HepG2 (cell line): Measurements from ENCODE around the gene OPRL1. TPM values are rescaled to one million over a fixed set of nuclear protein-coding genes. Genes with fewer than 3 reads are reported as not detected.
A peak's percentile ranks its signal among the peaks of the same experiment; 100 is the strongest.

Experiments
- ATF5 ChIP-seq: sonication (generic); formaldehyde crosslinking; IDR thresholded peaks from 2 replicates; pipeline ENCODE4 v1.4.0; 2020; ENCODE audit warnings: mild to moderate bottlenecking, low read depth, missing genetic modification reagents
- BRD4 ChIP-seq: sonication (generic); formaldehyde crosslinking; IDR thresholded peaks from 2 replicates; pipeline ENCODE4 v1.4.0; 2020; ENCODE audit warnings: missing genetic modification reagents
- CHD4 ChIP-seq: fragments of 200-600 bp; sonication (generic); IDR thresholded peaks from 2 replicates; pipeline ENCODE4 v1.7.0; 2017; ENCODE audit warnings: mild to moderate bottlenecking, low read length, borderline replicate concordance
- CSRNP1 ChIP-seq: sonication (generic); formaldehyde crosslinking; IDR thresholded peaks from 2 replicates; pipeline ENCODE4 v1.8.1; 2023; ENCODE audit warnings: mild to moderate bottlenecking, missing genetic modification reagents
- GABPA ChIP-seq, 2 experiments: IDR thresholded peaks; 2 replicates each; pipeline ENCODE4 v1.6.1; 2011 to 2016; ENCODE audit warnings: low read depth in 2 of 2, low read length in 1 of 2, missing biosample characterization in 1 of 2, missing genetic modification characterization in 1 of 2
- GFI1 ChIP-seq: sonication (generic); formaldehyde crosslinking; IDR thresholded peaks from 2 replicates; pipeline ENCODE4 v1.5.0; 2020; ENCODE audit warnings: missing genetic modification reagents, mild to moderate bottlenecking, borderline replicate concordance
- HOXA3 ChIP-seq: sonication (generic); formaldehyde crosslinking; IDR thresholded peaks from 2 replicates; pipeline ENCODE4 v1.5.0; 2020; ENCODE audit warnings: missing genetic modification reagents
- HOXA5 ChIP-seq: sonication (generic); formaldehyde crosslinking; IDR thresholded peaks from 2 replicates; pipeline ENCODE4 v1.4.0; 2020; ENCODE audit warnings: missing genetic modification reagents
- MLX ChIP-seq: IDR thresholded peaks from 2 replicates; pipeline ENCODE4 v1.6.1; 2016
- SSRP1 ChIP-seq: IDR thresholded peaks from 2 replicates; pipeline ENCODE4 v1.6.1; 2016; ENCODE audit warnings: control low read depth
- XBP1 ChIP-seq: sonication (generic); formaldehyde crosslinking; IDR thresholded peaks from 2 replicates; pipeline ENCODE4 v1.5.0; 2020; ENCODE audit warnings: missing genetic modification reagents
- ZBTB1 ChIP-seq: sonication (generic); formaldehyde crosslinking; IDR thresholded peaks from 2 replicates; pipeline ENCODE4 v1.4.0; 2020; ENCODE audit warnings: missing genetic modification reagents, borderline replicate concordance
- ZBTB4 ChIP-seq: sonication (generic); formaldehyde crosslinking; IDR thresholded peaks from 2 replicates; pipeline ENCODE4 v1.4.0; 2020; ENCODE audit warnings: missing genetic modification reagents, mild to moderate bottlenecking, borderline replicate concordance
- ZKSCAN1 ChIP-seq: fragments of 150-350 bp; IDR thresholded peaks from 2 replicates; pipeline ENCODE4 v1.6.1; 2014; ENCODE audit warnings: low read length
- ZNF143 ChIP-seq: sonication (generic); formaldehyde crosslinking; IDR thresholded peaks from 2 replicates; pipeline ENCODE4 v1.4.0; 2020; ENCODE audit warnings: missing genetic modification reagents
- ZNF225 ChIP-seq: sonication (generic); formaldehyde crosslinking; IDR thresholded peaks from 2 replicates; pipeline ENCODE4 v1.4.0; 2020; ENCODE audit warnings: mild to moderate bottlenecking, missing genetic modification reagents
- ZNF350 ChIP-seq: sonication (generic); formaldehyde crosslinking; IDR thresholded peaks from 2 replicates; pipeline ENCODE4 v1.4.0; 2020; ENCODE audit warnings: mild to moderate bottlenecking, low read depth, missing genetic modification reagents, borderline replicate concordance
- ZNF367 ChIP-seq: sonication (generic); formaldehyde crosslinking; IDR thresholded peaks from 2 replicates; pipeline ENCODE4 v1.4.0; 2020; ENCODE audit warnings: missing genetic modification reagents, borderline replicate concordance
- polyA plus RNA-seq, 8 experiments: library from polyadenylated mRNA; depleted of rRNA in 3 of 8; stranded (reverse) in 7 of 8; unstranded in 1 of 8; fragments of >200 nt; fragmentation: Illumina TruSeq in 4 of 8; extraction: Trizol in 4 of 8; gene quantifications; 2 replicates each; pipeline versions ENCODE4 v1.2.1 to v1.2.3, GENCODE V29; 2011 to 2016; ENCODE audit warnings: low read depth in 4 of 8, missing spikeins in 1 of 8, mixed read lengths in 1 of 8; ENCODE audit not compliant: insufficient read depth in 1 of 8
- total RNA-seq, 5 experiments: library from RNA; depleted of rRNA; stranded (reverse); fragments of >200 nt; fragmentation: Illumina TruSeq; extraction: Trizol; gene quantifications; 2 replicates each; pipeline ENCODE4 v1.2.3, GENCODE V29; 2016; ENCODE audit warnings: low read depth in 1 of 5
- TF ChIP-seq, protein P1 (sequence below): sonication (generic); formaldehyde crosslinking; IDR thresholded peaks from 2 replicates; pipeline ENCODE4 v1.4.0; 2020; ENCODE audit warnings: missing genetic modification reagents

The OPRL1 gene
- total and polyA plus RNA-seq, 2 of the 13 experiments (the other 11 are each of a cell fraction or from before 2014, with no cell fraction given) = 0.35 to 0.71 TPM

GRCh38 chr20:64065062-64065973 lies 14.6 kb upstream of the OPRL1 start (continued):
- TF ChIP-seq SSRP1 = no peak; the same call in 1 of the 2 replicates
- TF ChIP-seq MLX (CRISPR knock-in tag) = peak; percentile 44; the same call in 1 of the 2 replicates
- TF ChIP-seq GABPA (IDR thresholded peaks at IDR 0.05; ENCODE audit: low read depth, low read length) = no peak
- TF ChIP-seq GABPA (CRISPR knock-in tag; IDR thresholded peaks at IDR 0.05; ENCODE audit: low read depth) = no peak
- peak; percentile 59; the same call in 1 of the 2 replicates for TF ChIP-seq HOXA3 (CRISPR knock-in tag)
- TF ChIP-seq BRD4 = no peak
- no peak for TF ChIP-seq ZBTB1 (CRISPR knock-in tag)
- TF ChIP-seq ZNF367 (CRISPR knock-in tag) = no peak
- TF ChIP-seq ZBTB4 (CRISPR knock-in tag) = no peak
- peak; percentile 66 for TF ChIP-seq CSRNP1 (CRISPR knock-in tag)
- no peak for TF ChIP-seq ZKSCAN1
- peak; percentile 60; the same call in 1 of the 2 replicates for TF ChIP-seq ZNF350
- TF ChIP-seq XBP1 (CRISPR knock-in tag) = 0 out of 2 replicates have a peak, but pooled peaks have one; percentile 21
- TF ChIP-seq ATF5 (CRISPR knock-in tag) = 0 out of 2 replicates have a peak, but pooled peaks have one; percentile 71
- peak; percentile 32; the same call in 1 of the 2 replicates for TF ChIP-seq HOXA5
- TF ChIP-seq GFI1 = no peak
- TF ChIP-seq CHD4 = no peak
- no peak; the same call in 1 of the 2 replicates for TF ChIP-seq ZNF143
- TF ChIP-seq, protein P1, sequence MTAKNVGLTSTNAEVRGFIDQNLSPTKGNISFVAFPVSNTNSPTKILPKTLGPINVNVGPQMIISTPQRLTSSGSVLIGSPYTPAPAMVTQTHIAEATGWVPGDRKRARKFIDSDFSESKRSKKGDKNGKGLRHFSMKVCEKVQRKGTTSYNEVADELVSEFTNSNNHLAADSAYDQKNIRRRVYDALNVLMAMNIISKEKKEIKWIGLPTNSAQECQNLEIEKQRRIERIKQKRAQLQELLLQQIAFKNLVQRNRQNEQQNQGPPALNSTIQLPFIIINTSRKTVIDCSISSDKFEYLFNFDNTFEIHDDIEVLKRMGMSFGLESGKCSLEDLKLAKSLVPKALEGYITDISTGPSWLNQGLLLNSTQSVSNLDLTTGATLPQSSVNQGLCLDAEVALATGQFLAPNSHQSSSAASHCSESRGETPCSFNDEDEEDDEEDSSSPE (CRISPR knock-in tag) = no peak
- TF ChIP-seq ZNF225 = peak; percentile 57
